ENCODE results near the gene RTL5.

The RTL5 gene

GRCh38 chrX:72129661-72130060 lies 2.1 kb downstream of the RTL5 start:
- no peak for DNase-seq

GRCh38 chrX:72128881-72129280 lies 2.8 kb downstream of the RTL5 start:
- DNase-seq = no peak

GRCh38 chrX:72128183-72128834 lies 3.4 kb downstream of the RTL5 start:
- DNase-seq = no peak

GRCh38 chrX:72127332-72127731 lies 4.4 kb downstream of the RTL5 start:
- no peak for DNase-seq

- peak; percentile 86 for DNase-seq
Measured at GRCh38 chrX:72126539-72127140, 5.1 kb downstream of the RTL5 start.

GRCh38 chrX:72126048-72126415 lies 5.7 kb downstream of the RTL5 start:
- DNase-seq = no peak

- no peak for DNase-seq
Measured at GRCh38 chrX:72125331-72126047, 6.2 kb downstream of the RTL5 start.

- no peak for DNase-seq
Measured at GRCh38 chrX:72124540-72125201, 7.0 kb downstream of the RTL5 start.

- peak; percentile 46 for DNase-seq
Measured at GRCh38 chrX:72123471-72124185, 8.1 kb downstream of the RTL5 start.

- DNase-seq = no peak
Measured at GRCh38 chrX:72122621-72123337, 8.9 kb downstream of the RTL5 start.

- DNase-seq = peak; percentile 66
Measured at GRCh38 chrX:72121383-72121782, 10.3 kb downstream of the RTL5 start.

GRCh38 chrX:72120837-72121236 lies 10.9 kb downstream of the RTL5 start:
- no peak for DNase-seq

- DNase-seq = no peak
Measured at GRCh38 chrX:72117636-72118210, 14.0 kb downstream of the RTL5 start.

GRCh38 chrX:72115380-72115779 lies 16.3 kb downstream of the RTL5 start:
- DNase-seq = no peak

- no peak for DNase-seq
Measured at GRCh38 chrX:72114807-72115206, 16.9 kb downstream of the RTL5 start.

- no peak for DNase-seq
Measured at GRCh38 chrX:72114306-72114705, 17.4 kb downstream of the RTL5 start.

GRCh38 chrX:72113461-72113860 lies 18.3 kb downstream of the RTL5 start:
- no peak for DNase-seq

GRCh38 chrX:72110876-72111708 lies 20.6 kb downstream of the RTL5 start:
- no peak for DNase-seq

- DNase-seq = no peak
Measured at GRCh38 chrX:72110051-72110875, 21.5 kb downstream of the RTL5 start.

- no peak for DNase-seq
Measured at GRCh38 chrX:72108666-72109065, 23.0 kb downstream of the RTL5 start.

Data from fibroblast of skin of abdomen (primary cell).